GM20431 (cell line): ENCODE data around the gene EFL1.

Source experiments
- in situ Hi-C: fragments of 300-500 bp; cut with MseI, MboI; formaldehyde crosslinking; loops from one replicate; pipeline ENCODE4 v1.15.0; 2020; ENCODE audit warnings: low sequenced_read_pairs; ENCODE audit not compliant: unreplicated experiment

The EFL1 gene

DNA sequence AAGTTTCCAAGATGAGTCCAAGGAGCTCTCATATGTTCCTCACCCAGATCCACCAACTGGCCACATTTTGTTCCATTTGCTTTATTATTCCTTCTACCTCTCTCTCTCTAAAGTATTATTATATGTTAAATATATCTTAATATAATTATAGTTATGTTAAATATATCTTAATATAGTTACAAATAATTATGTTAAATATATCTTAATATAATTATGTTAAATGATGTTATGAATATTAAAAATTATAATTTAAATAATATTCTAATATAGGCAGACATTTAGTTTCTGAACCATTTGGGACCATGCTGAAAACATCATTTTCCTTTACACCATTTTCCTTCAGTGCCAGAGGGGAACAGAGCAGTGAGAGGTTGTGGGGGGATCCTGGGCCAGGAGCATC lies 166.7 kb downstream of the EFL1 start:
- in situ Hi-C loops: no loop called here

DNA sequence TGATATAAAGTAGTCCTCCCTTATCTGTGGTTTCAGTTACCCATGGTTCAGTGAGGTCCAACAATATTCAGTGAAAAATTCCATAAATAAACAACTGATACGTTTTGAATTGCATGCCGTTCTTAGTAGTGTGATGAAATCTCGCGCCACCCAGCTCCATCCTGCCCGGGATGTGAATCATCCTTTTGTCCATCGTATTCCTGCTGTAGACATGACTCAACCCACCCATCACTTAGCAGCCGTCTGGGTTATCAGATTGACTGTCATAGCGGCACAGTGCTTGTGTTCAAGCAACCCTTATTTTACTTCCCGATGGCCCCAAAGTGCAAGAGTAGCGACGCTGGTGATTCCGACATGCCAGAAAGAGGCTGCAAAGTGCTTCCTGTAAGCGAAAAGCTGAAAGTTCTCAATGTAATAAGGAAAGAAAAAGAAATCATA lies 168.7 kb downstream of the EFL1 start:
- in situ Hi-C loops: no loop called here

DNA sequence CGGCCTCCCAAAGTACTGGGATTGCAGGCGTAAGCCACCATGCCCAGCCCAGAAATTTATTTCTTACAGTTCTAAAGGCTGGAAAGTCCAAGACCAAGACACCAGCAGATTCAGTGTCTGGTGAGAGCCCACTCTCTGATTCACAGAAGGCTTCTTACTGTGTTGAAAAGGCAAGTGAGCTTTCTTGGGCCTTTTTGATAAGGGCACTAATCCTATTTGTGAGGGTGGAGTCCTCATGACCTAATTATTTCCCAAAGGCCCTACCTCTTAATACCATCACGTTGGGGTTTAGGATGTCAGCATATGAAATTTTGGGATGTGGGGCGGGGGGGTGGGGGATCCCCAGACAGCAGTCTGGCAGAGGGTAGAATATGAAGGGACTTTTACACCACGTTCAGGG lies 169.2 kb downstream of the EFL1 start:
- in situ Hi-C loops: no loop called here

DNA sequence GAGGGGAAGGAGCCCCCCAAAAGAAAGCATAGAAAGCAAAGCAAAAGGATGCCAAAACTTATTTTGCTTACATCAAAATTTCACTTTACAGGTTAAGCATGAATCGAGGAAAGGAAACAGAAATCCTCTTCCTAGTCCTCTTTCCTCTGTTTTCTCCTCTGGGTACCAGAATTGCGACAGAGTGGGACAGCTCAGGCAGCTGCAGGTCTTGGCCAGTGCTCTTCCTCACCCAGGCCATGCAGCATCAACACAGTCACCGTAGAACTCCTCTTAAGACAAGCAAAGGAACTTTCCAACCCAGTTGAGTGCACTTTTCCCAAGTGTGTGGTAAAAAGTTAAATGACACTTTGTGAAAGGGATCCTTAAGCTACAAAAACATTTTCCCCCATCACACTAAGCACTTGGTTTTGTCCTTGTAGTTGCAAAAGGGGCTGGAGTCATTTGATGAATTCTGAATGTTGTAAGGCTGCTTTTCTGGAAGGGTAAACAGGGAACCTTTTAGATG lies 170.8 kb downstream of the EFL1 start:
- in situ Hi-C loops: no loop called here

DNA sequence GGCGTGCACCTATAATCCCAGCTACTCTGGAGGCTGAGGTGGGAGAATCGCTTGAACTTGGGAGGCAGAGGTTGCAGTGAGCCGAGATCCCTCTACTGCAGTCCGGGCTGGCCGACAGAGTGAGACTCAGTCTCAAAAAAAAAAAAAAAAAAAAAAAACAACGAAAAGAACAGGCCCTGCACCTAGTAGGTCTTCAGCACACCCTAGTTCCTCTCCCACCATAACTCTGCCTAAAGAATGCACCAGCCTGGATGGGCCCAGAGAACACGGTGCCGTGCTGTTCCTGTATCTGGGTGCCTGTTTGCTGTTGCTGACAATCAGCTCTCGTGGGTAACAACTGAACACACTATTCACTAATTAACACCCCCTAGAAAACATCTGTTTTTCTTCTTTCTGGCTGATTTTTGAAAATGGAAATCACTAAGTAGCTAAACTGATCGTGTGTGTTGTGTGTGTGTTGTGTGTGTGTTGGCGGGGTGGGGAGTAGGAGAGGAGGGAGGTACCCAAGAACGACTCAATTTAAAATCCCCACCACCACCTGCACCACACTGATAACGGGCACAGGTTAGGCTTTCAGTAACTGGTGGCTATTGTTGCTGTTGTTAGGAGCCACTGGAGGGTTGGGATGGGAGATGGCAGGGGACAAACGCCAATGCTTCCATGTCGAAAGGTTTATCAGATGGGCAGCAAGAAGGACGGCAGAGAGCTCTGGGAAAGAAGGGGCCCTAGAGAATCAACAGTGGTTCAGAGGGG lies 176.1 kb downstream of the EFL1 start:
- in situ Hi-C loops: no loop called here

DNA sequence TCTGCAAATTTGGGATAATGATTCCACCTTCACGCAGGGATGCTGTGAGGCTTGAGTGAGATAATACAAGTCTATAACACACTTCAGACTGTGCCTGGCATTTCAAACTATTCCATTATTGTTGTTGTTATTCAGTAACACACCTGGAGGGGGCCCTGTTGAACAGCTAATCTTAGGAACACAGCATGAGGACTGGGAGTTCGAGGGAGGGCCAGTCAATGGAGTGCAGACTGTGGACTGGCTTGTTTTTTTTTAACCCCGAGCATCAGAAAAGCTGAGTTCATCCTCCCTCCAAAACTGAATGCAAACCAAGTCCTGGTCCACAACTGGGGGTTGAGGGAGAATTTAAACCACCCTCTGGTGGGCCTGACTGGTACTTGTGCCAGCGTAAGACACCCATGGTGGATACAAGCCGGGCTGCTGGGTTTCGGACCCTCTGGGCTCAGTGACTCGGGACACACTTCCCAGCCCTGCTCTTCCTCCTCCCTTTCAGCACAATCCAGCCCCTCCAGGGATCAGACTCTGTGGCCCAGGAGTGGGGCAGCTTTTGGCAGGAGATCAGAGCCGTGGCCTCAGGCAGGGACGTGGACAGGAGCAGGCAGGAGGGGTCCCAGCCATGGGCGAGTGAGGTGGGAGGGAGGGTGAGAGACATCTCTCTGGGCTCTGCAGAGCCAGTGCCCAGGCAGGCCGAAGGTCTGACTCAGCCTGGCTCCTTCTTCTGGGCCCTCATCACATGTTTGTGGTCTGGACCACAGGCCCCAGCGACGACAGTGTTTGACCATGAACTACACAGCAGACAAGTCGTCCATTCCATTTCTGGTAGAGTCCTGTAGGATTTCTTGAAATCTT lies 180.4 kb downstream of the EFL1 start:
- in situ Hi-C loops: no loop called here

DNA sequence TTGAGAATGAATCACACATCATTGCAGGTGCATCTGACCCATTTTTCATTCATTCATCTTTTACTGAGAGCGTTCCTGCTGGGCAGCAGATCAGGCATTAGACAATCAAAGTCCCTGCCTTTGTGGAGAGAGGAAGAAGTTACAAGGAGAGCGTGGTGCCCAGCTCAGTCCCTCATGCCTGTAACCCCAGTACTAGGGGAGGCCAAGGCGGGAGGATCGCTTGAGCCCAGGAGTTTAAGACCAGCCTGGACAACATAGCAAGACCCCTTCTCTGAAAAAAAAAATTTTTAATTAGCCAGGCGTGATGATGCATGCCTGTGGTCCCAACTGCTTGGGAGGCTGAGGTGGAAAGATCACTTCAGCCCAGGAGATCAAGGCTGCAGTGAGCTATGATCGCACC lies 181.8 kb downstream of the EFL1 start:
- in situ Hi-C loops: no loop called here
